OCI-LY3 (cell line): ENCODE data around the gene TMEM88.
A peak's percentile ranks its signal among the peaks of the same experiment; 100 is the strongest.

Source experiments
- H2AFZ ChIP-seq: fragments of 200-600, 300-600 bp; shearing (Covaris generic); 2 replicates; pipeline ENCODE4 v1.6.0; 2014; ENCODE audit warnings: antibody characterized with exemption, low read depth, low read length
- H3K27ac ChIP-seq: fragments of 200-600, 300-600 bp; sonication (generic); 2 replicates; pipeline ENCODE4 v1.5.1; 2014; ENCODE audit warnings: mild to moderate bottlenecking, low read length, moderate library complexity, mixed read lengths
- H3K27me3 ChIP-seq: fragments of 200-600, 300-600 bp; sonication (generic); 2 replicates; pipeline ENCODE4 v1.6.1; 2014; ENCODE audit warnings: low read depth, low read length, mixed read lengths
- H3K36me3 ChIP-seq: fragments of 200-600, 300-600 bp; sonication (generic); replicated peaks from 2 replicates; pipeline ENCODE3; 2014; ENCODE audit warnings: low read depth, low read length, mixed read lengths
- H3K4me1 ChIP-seq: fragments of 300-600, 200-600 bp; sonication (generic); 2 replicates; pipeline ENCODE4 v1.6.1; 2014; ENCODE audit warnings: low read length, mixed read lengths
- H3K4me2 ChIP-seq: fragments of 200-600, 300-600 bp; sonication (generic); 2 replicates; pipeline ENCODE4 v1.6.1; 2014; ENCODE audit warnings: low read length, mixed read lengths
- H3K4me3 ChIP-seq: fragments of 300-600, 200-600 bp; sonication (generic); 2 replicates; pipeline ENCODE4 v1.5.1; 2014; ENCODE audit warnings: antibody characterized with exemption, mild to moderate bottlenecking, low read length, moderate library complexity
- H3K79me2 ChIP-seq: fragments of 300-600, 200-600 bp; shearing (Covaris generic); 2 replicates; pipeline ENCODE4 v1.6.1; 2014; ENCODE audit warnings: mild to moderate bottlenecking, low read length, mixed read lengths
- H3K9ac ChIP-seq: fragments of 300-600, 200-600 bp; shearing (Covaris generic); 2 replicates; pipeline ENCODE4 v1.6.0; 2014; ENCODE audit warnings: mild to moderate bottlenecking, low read length, moderate library complexity
- H3K9me3 ChIP-seq: fragments of 200-600, 300-600 bp; shearing (Covaris generic); 2 replicates; pipeline ENCODE4 v1.6.1; 2014; ENCODE audit warnings: low read length, mixed read lengths; ENCODE audit not compliant: insufficient read depth
- H4K20me1 ChIP-seq: fragments of 200-600, 300-600 bp; sonication (generic); 2 replicates; pipeline ENCODE4 v1.6.1; 2016; ENCODE audit warnings: low read length, mixed read lengths; ENCODE audit not compliant: insufficient read depth
- EZH2phosphoT487 ChIP-seq: fragments of 200-600 bp; shearing (Covaris generic); IDR thresholded peaks from 2 replicates; pipeline ENCODE4 v1.6.1; 2018; ENCODE audit warnings: antibody characterized with exemption, mixed run types, low read depth
- TF ChIP-seq, protein P1 (sequence below): fragments of 200-600, 300-600 bp; sonication (generic); IDR thresholded peaks from 2 replicates; pipeline ENCODE4 v1.5.1; 2014; ENCODE audit warnings: antibody characterized with exemption, low read length, low read depth

The TMEM88 gene

DNA sequence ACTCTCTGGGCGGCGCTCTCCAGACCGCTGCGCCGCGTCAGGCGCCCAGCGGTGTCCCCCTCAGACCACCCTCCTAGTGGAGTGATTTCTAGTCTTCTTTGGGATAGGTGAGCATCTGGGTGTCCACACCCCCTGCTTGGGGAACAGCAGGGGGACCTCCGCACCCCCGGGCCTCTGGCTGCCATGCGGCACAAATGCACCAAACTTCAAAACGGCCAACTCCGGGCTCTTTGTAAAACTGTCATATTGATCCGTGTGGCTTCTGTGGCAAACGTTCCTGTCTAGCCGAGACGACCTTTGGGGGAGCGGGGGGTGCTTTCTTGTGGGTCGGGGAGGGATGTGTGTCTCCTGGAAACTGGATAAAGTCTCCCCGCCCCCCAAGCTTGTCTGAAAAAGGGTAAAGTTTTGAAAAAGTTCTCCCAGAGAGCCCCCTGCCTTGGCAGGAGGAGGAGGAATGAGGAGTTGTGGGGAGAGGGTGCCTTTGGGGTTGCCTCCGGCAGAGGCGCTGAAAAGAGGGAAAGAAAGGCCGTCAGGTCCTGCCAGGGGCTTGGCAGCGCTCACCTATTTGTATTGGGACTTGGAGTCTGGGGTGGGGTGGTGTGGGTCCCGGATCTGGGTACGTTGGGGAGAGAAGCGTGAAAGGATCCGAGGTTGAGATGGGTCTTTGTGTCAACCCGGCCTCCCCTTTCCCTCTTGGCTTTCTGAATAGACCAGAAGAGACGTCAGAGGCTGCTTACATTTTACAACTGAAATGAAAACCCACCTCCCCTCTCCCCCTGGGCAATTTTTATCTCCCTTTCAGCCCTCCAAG lies 31.6 kb downstream of the TMEM88 start:
- Histone ChIP-seq H4K20me1 (peaks cover 5% of the 10 kb centered on the region; the same call in 1 of the 2 replicates), H3K27me3 (no peaks in the 10 kb centered on the region), H3K4me2 (peak overlapping the region; percentile 94), H2AFZ (no peak overlapping the region), H3K9ac (peak overlapping the region; percentile 91), H3K36me3 (peaks cover 4% of the 10 kb centered on the region), H3K4me3 (peak overlapping the region; percentile 99), H3K4me1 (peaks cover 20% of the 10 kb centered on the region; the same call in 1 of the 2 replicates), H3K9me3 (no peaks in the 10 kb centered on the region), H3K27ac (peak overlapping the region; percentile 79), H3K79me2 (peaks cover 39% of the 10 kb centered on the region)
- TF ChIP-seq, protein P1, sequence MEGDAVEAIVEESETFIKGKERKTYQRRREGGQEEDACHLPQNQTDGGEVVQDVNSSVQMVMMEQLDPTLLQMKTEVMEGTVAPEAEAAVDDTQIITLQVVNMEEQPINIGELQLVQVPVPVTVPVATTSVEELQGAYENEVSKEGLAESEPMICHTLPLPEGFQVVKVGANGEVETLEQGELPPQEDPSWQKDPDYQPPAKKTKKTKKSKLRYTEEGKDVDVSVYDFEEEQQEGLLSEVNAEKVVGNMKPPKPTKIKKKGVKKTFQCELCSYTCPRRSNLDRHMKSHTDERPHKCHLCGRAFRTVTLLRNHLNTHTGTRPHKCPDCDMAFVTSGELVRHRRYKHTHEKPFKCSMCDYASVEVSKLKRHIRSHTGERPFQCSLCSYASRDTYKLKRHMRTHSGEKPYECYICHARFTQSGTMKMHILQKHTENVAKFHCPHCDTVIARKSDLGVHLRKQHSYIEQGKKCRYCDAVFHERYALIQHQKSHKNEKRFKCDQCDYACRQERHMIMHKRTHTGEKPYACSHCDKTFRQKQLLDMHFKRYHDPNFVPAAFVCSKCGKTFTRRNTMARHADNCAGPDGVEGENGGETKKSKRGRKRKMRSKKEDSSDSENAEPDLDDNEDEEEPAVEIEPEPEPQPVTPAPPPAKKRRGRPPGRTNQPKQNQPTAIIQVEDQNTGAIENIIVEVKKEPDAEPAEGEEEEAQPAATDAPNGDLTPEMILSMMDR: no peak
- TF ChIP-seq EZH2phosphoT487: no peak

DNA sequence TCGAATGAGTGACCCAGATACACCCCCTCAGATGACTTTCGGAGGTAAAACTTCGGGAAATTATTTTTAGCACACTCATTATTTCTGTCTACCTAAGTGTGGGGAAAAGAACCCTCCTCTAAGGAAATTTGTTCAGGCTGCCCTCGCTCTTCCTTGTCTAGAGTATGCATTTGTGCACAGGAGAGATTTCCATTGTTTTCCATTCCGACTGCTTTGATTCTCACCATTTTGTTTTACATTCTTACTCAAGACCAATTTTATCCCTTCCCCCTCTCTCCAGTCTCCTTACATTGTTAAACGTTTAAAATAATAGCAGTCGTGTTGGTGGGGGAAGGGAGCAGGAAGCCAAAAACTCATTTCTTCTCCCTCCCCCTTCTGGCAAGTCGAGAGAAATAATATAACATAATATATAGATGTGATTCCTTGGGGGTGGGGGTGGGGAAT lies 32.2 kb downstream of the TMEM88 start:
- H3K27me3 ChIP-seq: no peaks in the 10 kb centered on the region
- no peaks in the 10 kb centered on the region for H3K9me3 ChIP-seq
- H3K9ac ChIP-seq: peak overlapping the region; percentile 91
- no peak for TF ChIP-seq EZH2phosphoT487
- TF ChIP-seq, protein P1: no peak
- peak overlapping the region; percentile 94 for H3K4me2 ChIP-seq
- H4K20me1 ChIP-seq: peaks cover 5% of the 10 kb centered on the region; the same call in 1 of the 2 replicates
- H3K27ac ChIP-seq: peak overlapping the region; percentile 79
- no peak overlapping the region for H2AFZ ChIP-seq
- H3K4me3 ChIP-seq: peak overlapping the region; percentile 99
- H3K79me2 ChIP-seq: peaks cover 39% of the 10 kb centered on the region
- peaks cover 20% of the 10 kb centered on the region; the same call in 1 of the 2 replicates for H3K4me1 ChIP-seq
- H3K36me3 ChIP-seq: peaks cover 4% of the 10 kb centered on the region

DNA sequence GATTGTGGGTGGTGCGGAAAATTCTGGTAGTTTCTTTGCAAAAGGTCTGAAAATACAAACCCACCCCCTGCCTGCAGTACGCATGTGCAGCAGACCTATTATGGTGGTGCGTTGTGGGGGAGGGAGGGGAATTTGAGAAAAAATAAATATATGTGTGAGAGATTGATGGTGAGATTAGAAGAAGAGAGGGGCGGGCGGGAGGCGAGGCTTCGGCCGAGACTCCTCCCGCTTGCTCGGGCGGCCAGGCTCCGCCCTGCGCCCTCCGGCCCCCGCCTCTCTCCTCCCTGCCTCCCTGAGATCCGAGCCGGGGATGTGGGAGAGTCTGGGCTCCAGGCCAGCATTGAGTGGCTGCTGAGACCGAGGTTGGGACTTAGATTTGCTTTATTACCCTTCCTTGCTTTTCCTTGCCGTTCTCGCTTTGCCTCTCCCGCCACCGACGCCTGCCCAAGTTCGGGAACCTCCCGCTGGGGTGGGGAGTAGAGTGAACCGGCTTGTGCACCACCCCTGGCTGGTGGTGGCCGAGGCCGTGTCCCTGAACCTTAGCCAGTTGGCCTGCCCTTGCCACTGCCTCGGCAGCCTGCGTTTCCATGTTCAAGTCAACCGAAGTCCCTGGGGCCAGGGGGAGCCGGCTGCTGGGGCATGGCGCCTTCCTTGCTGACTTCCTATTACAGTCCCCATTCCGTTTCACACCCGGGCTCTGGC lies 32.8 kb downstream of the TMEM88 start:
- H3K27me3 ChIP-seq: no peaks in the 10 kb centered on the region
- H3K4me2 ChIP-seq: peak overlapping the region; percentile 94
- H4K20me1 ChIP-seq: peaks cover 5% of the 10 kb centered on the region; the same call in 1 of the 2 replicates
- peak overlapping the region; percentile 99 for H3K4me3 ChIP-seq
- H2AFZ ChIP-seq: no peak overlapping the region
- H3K4me1 ChIP-seq: peaks cover 19% of the 10 kb centered on the region; the same call in 1 of the 2 replicates
- H3K27ac ChIP-seq: peak overlapping the region; percentile 79
- no peaks in the 10 kb centered on the region for H3K9me3 ChIP-seq
- H3K79me2 ChIP-seq: peaks cover 39% of the 10 kb centered on the region
- peak overlapping the region; percentile 91 for H3K9ac ChIP-seq
- no peak for TF ChIP-seq EZH2phosphoT487
- TF ChIP-seq, protein P1: no peak
- H3K36me3 ChIP-seq: peaks cover 2% of the 10 kb centered on the region
